Epidermal melanocyte (primary cell): ENCODE data around the gene RAB3B.
"Not testable (repeated sequence)": the region's sequence is repeated elsewhere in the genome, so short reads cannot be mapped to it uniquely, and the experiment has no call there.

Experiments
- DNase-seq: peaks from one replicate; pipeline ENCODE4 v3.0.0; 2011; ENCODE audit warnings: low spot score; ENCODE audit not compliant: insufficient read length

The RAB3B gene

GRCh38 chr1:51989582-51990477 lies 670 bp downstream of the RAB3B start:
- DNase-seq, result no peak

GRCh38 chr1:51988254-51988653 lies 2.2 kb downstream of the RAB3B start:
- DNase-seq, result no peak

GRCh38 chr1:51986718-51987117 lies 3.8 kb downstream of the RAB3B start:
- no peak for DNase-seq

- DNase-seq, result no peak
Measured at GRCh38 chr1:51982161-51982560, 8.3 kb downstream of the RAB3B start.

- DNase-seq, result no peak
Measured at GRCh38 chr1:51981555-51981954, 8.9 kb downstream of the RAB3B start.

GRCh38 chr1:51978099-51978498 lies 12.4 kb downstream of the RAB3B start:
- no peak for DNase-seq

GRCh38 chr1:51976846-51977602 lies 13.5 kb downstream of the RAB3B start:
- no peak for DNase-seq

- DNase-seq, result peak; percentile 66
Measured at GRCh38 chr1:51973587-51974474, 16.7 kb downstream of the RAB3B start.

- no peak for DNase-seq
Measured at GRCh38 chr1:51969038-51969705, 21.3 kb downstream of the RAB3B start.

GRCh38 chr1:51968632-51969031 lies 21.9 kb downstream of the RAB3B start:
- DNase-seq, result no peak

GRCh38 chr1:51967213-51967791 lies 23.2 kb downstream of the RAB3B start:
- not testable (repeated sequence) for DNase-seq

GRCh38 chr1:51966559-51966958 lies 23.9 kb downstream of the RAB3B start:
- DNase-seq, result no peak

GRCh38 chr1:51964309-51964696 lies 26.2 kb downstream of the RAB3B start:
- DNase-seq, result no peak

GRCh38 chr1:51963592-51964308 lies 26.8 kb downstream of the RAB3B start:
- DNase-seq, result no peak

- DNase-seq, result no peak
Measured at GRCh38 chr1:51962486-51963356, 27.8 kb downstream of the RAB3B start.

GRCh38 chr1:51961954-51962353 lies 28.5 kb downstream of the RAB3B start:
- DNase-seq, result no peak

- DNase-seq, result no peak
Measured at GRCh38 chr1:51961231-51961630, 29.3 kb downstream of the RAB3B start.

- DNase-seq, result no peak
Measured at GRCh38 chr1:51960262-51960661, 30.2 kb downstream of the RAB3B start.

GRCh38 chr1:51958824-51959223 lies 31.7 kb downstream of the RAB3B start:
- no peak for DNase-seq
